ENCODE results near the gene MICB.

Gene MICB

GRCh38 chr6:31510007-31510406 lies 12.1 kb downstream of the MICB start:
- TF ChIP-seq, protein P1, sequence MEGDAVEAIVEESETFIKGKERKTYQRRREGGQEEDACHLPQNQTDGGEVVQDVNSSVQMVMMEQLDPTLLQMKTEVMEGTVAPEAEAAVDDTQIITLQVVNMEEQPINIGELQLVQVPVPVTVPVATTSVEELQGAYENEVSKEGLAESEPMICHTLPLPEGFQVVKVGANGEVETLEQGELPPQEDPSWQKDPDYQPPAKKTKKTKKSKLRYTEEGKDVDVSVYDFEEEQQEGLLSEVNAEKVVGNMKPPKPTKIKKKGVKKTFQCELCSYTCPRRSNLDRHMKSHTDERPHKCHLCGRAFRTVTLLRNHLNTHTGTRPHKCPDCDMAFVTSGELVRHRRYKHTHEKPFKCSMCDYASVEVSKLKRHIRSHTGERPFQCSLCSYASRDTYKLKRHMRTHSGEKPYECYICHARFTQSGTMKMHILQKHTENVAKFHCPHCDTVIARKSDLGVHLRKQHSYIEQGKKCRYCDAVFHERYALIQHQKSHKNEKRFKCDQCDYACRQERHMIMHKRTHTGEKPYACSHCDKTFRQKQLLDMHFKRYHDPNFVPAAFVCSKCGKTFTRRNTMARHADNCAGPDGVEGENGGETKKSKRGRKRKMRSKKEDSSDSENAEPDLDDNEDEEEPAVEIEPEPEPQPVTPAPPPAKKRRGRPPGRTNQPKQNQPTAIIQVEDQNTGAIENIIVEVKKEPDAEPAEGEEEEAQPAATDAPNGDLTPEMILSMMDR (conservative IDR thresholded peaks at IDR 0.05; ENCODE audit: control insufficient read depth, insufficient read depth, low read depth, low read length): no peak
- no peak overlapping the region for H3K4me3 ChIP-seq (ENCODE audit: control insufficient read depth, low read depth, low read length)
- DNase-seq (ENCODE audit: low read depth): no peak

GRCh38 chr6:31513456-31514165 lies 15.7 kb downstream of the MICB start:
- no peak overlapping the region for H3K4me3 ChIP-seq (ENCODE audit: control insufficient read depth, low read depth, low read length)
- TF ChIP-seq, protein P1 (conservative IDR thresholded peaks at IDR 0.05; ENCODE audit: control insufficient read depth, insufficient read depth, low read depth, low read length): no peak
- DNase-seq (ENCODE audit: low read depth): no peak

GRCh38 chr6:31521835-31522234 lies 23.9 kb downstream of the MICB start:
- TF ChIP-seq, protein P1 (conservative IDR thresholded peaks at IDR 0.05; ENCODE audit: control insufficient read depth, insufficient read depth, low read depth, low read length): no peak
- no peak overlapping the region for H3K4me3 ChIP-seq (ENCODE audit: control insufficient read depth, low read depth, low read length)
- no peak for DNase-seq (ENCODE audit: low read depth)

- no peak for DNase-seq (ENCODE audit: low read depth)
- TF ChIP-seq, protein P1 (conservative IDR thresholded peaks at IDR 0.05; ENCODE audit: control insufficient read depth, insufficient read depth, low read depth, low read length): no peak
- no peak overlapping the region for H3K4me3 ChIP-seq (ENCODE audit: control insufficient read depth, low read depth, low read length)
Measured at GRCh38 chr6:31525553-31525931, 27.6 kb downstream of the MICB start.

GRCh38 chr6:31525932-31526591 lies 28.1 kb downstream of the MICB start:
- TF ChIP-seq, protein P1 (conservative IDR thresholded peaks at IDR 0.05; ENCODE audit: control insufficient read depth, insufficient read depth, low read depth, low read length): no peak
- no peak overlapping the region for H3K4me3 ChIP-seq (ENCODE audit: control insufficient read depth, low read depth, low read length)
- no peak for DNase-seq (ENCODE audit: low read depth)

DNA sequence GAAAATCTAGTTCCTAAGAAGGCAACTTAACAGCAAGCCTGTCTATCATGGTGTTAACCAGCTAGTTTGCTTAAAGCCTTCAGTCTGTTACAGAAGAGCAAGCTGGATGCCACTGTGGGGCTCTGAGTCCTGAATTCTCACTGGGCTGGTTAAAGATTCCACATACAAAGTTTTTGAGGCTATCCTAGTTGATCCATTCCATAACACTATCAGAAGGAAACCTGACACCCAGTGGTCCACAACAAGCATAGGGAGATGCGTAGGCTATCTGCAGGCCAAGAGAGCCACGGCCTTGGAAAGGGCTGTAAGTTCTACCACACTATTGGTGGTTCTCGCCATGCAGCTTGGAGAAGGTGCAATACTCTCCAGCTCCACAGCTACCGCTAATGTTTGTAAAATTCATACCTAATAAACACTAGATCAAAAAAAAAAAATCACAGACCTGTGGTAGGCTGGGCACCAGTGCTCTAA lies 30.4 kb downstream of the MICB start:
- no peak overlapping the region for H3K4me3 ChIP-seq (ENCODE audit: control insufficient read depth, low read depth, low read length)
- TF ChIP-seq, protein P1 (conservative IDR thresholded peaks at IDR 0.05; ENCODE audit: control insufficient read depth, insufficient read depth, low read depth, low read length): no peak
- DNase-seq (ENCODE audit: low read depth): no peak
